ENCODE results near the gene SATB2.

Gene SATB2

GRCh38 chr2:199382091-199382490, 75.6 kb downstream of the SATB2 start:
- Histone ChIP-seq H3K4me3 (ENCODE audit: low read depth in 1 of 2, low read length in 2 of 2) (no peak overlapping the region), H3K36me3 (ENCODE audit: control insufficient read depth in 1 of 2, insufficient read depth in 2 of 2, low read length in 2 of 2) (no peaks in the 10 kb centered on the region), H3K27me3 (ENCODE audit: low read depth, low read length) (no peaks in the 10 kb centered on the region), H3K4me1 (ENCODE audit: control insufficient read depth in 1 of 2, insufficient read depth in 2 of 2, low read length in 2 of 2) (no peaks in the 10 kb centered on the region), H3K9me3 (ENCODE audit: control insufficient read depth in 1 of 2, low read length in 2 of 2) (no peaks in the 10 kb centered on the region), H3K27ac (ENCODE audit: low read length) (no peak overlapping the region)

GRCh38 chr2:199381531-199381930, 76.2 kb downstream of the SATB2 start:
- no peaks in the 10 kb centered on the region for H3K9me3 ChIP-seq (ENCODE audit: control insufficient read depth in 1 of 2, low read length in 2 of 2)
- H3K4me1 ChIP-seq (ENCODE audit: control insufficient read depth in 1 of 2, insufficient read depth in 2 of 2, low read length in 2 of 2), result no peaks in the 10 kb centered on the region
- H3K27ac ChIP-seq (ENCODE audit: low read length), result no peak overlapping the region
- no peaks in the 10 kb centered on the region for H3K27me3 ChIP-seq (ENCODE audit: low read depth, low read length)
- H3K4me3 ChIP-seq (ENCODE audit: low read depth in 1 of 2, low read length in 2 of 2), result no peak overlapping the region
- H3K36me3 ChIP-seq (ENCODE audit: control insufficient read depth in 1 of 2, insufficient read depth in 2 of 2, low read length in 2 of 2), result no peaks in the 10 kb centered on the region

GRCh38 chr2:199378948-199379650, 78.6 kb downstream of the SATB2 start:
- H3K36me3 ChIP-seq (ENCODE audit: control insufficient read depth in 1 of 2, insufficient read depth in 2 of 2, low read length in 2 of 2), result no peaks in the 10 kb centered on the region

GRCh38 chr2:199370150-199370780, 87.5 kb downstream of the SATB2 start:
- H3K4me3 ChIP-seq (ENCODE audit: low read depth in 1 of 2, low read length in 2 of 2), result no peak overlapping the region
- H3K4me1 ChIP-seq (ENCODE audit: control insufficient read depth in 1 of 2, insufficient read depth in 2 of 2, low read length in 2 of 2), result no peaks in the 10 kb centered on the region
- H3K9me3 ChIP-seq (ENCODE audit: control insufficient read depth in 1 of 2, low read length in 2 of 2), result no peaks in the 10 kb centered on the region
- no peaks in the 10 kb centered on the region for H3K36me3 ChIP-seq (ENCODE audit: control insufficient read depth in 1 of 2, insufficient read depth in 2 of 2, low read length in 2 of 2)
- H3K27me3 ChIP-seq (ENCODE audit: low read depth, low read length), result no peaks in the 10 kb centered on the region
- no peak overlapping the region for H3K27ac ChIP-seq (ENCODE audit: low read length)

More at GRCh38 chr2:199378948-199379650, 78.6 kb downstream of the SATB2 start:
- H3K9me3 ChIP-seq (ENCODE audit: control insufficient read depth in 1 of 2, low read length in 2 of 2), result no peaks in the 10 kb centered on the region
- no peaks in the 10 kb centered on the region for H3K4me1 ChIP-seq (ENCODE audit: control insufficient read depth in 1 of 2, insufficient read depth in 2 of 2, low read length in 2 of 2)
- no peak overlapping the region for H3K27ac ChIP-seq (ENCODE audit: low read length)
- no peak overlapping the region for H3K4me3 ChIP-seq (ENCODE audit: low read depth in 1 of 2, low read length in 2 of 2)
- H3K27me3 ChIP-seq (ENCODE audit: low read depth, low read length), result no peaks in the 10 kb centered on the region

- Histone ChIP-seq H3K4me3 (ENCODE audit: low read depth in 1 of 2, low read length in 2 of 2) (no peak overlapping the region), H3K9me3 (ENCODE audit: control insufficient read depth in 1 of 2, low read length in 2 of 2) (no peaks in the 10 kb centered on the region), H3K27me3 (ENCODE audit: low read depth, low read length) (no peaks in the 10 kb centered on the region), H3K4me1 (ENCODE audit: control insufficient read depth in 1 of 2, insufficient read depth in 2 of 2, low read length in 2 of 2) (no peaks in the 10 kb centered on the region), H3K27ac (ENCODE audit: low read length) (no peak overlapping the region), H3K36me3 (ENCODE audit: control insufficient read depth in 1 of 2, insufficient read depth in 2 of 2, low read length in 2 of 2) (no peaks in the 10 kb centered on the region)
Observed at GRCh38 chr2:199366406-199366805, 91.3 kb downstream of the SATB2 start.

GRCh38 chr2:199364153-199364552, 93.6 kb downstream of the SATB2 start:
- Histone ChIP-seq H3K27ac (ENCODE audit: low read length) (no peak overlapping the region), H3K4me1 (ENCODE audit: control insufficient read depth in 1 of 2, insufficient read depth in 2 of 2, low read length in 2 of 2) (no peaks in the 10 kb centered on the region), H3K36me3 (ENCODE audit: control insufficient read depth in 1 of 2, insufficient read depth in 2 of 2, low read length in 2 of 2) (no peaks in the 10 kb centered on the region), H3K4me3 (ENCODE audit: low read depth in 1 of 2, low read length in 2 of 2) (no peak overlapping the region), H3K27me3 (ENCODE audit: low read depth, low read length) (no peaks in the 10 kb centered on the region), H3K9me3 (ENCODE audit: control insufficient read depth in 1 of 2, low read length in 2 of 2) (no peaks in the 10 kb centered on the region)

- no peaks in the 10 kb centered on the region for H3K9me3 ChIP-seq (ENCODE audit: control insufficient read depth in 1 of 2, low read length in 2 of 2)
- H3K27ac ChIP-seq (ENCODE audit: low read length), result no peak overlapping the region
- H3K27me3 ChIP-seq (ENCODE audit: low read depth, low read length), result no peaks in the 10 kb centered on the region
- no peaks in the 10 kb centered on the region for H3K36me3 ChIP-seq (ENCODE audit: control insufficient read depth in 1 of 2, insufficient read depth in 2 of 2, low read length in 2 of 2)
- no peaks in the 10 kb centered on the region for H3K4me1 ChIP-seq (ENCODE audit: control insufficient read depth in 1 of 2, insufficient read depth in 2 of 2, low read length in 2 of 2)
- H3K4me3 ChIP-seq (ENCODE audit: low read depth in 1 of 2, low read length in 2 of 2), result no peak overlapping the region
Observed at GRCh38 chr2:199356412-199356811, 101.3 kb downstream of the SATB2 start.

GRCh38 chr2:199348871-199349270, 108.9 kb downstream of the SATB2 start:
- Histone ChIP-seq H3K27ac (ENCODE audit: low read length) (no peak overlapping the region), H3K9me3 (ENCODE audit: control insufficient read depth in 1 of 2, low read length in 2 of 2) (no peaks in the 10 kb centered on the region), H3K27me3 (ENCODE audit: low read depth, low read length) (no peaks in the 10 kb centered on the region), H3K4me1 (ENCODE audit: control insufficient read depth in 1 of 2, insufficient read depth in 2 of 2, low read length in 2 of 2) (no peaks in the 10 kb centered on the region), H3K36me3 (ENCODE audit: control insufficient read depth in 1 of 2, insufficient read depth in 2 of 2, low read length in 2 of 2) (peaks cover 0 to 4% of the 10 kb centered on the region in 2 donors), H3K4me3 (ENCODE audit: low read depth in 1 of 2, low read length in 2 of 2) (no peak overlapping the region)

GRCh38 chr2:199344012-199344411, 113.7 kb downstream of the SATB2 start:
- Histone ChIP-seq H3K36me3 (ENCODE audit: control insufficient read depth in 1 of 2, insufficient read depth in 2 of 2, low read length in 2 of 2) (peaks cover 0 to 4% of the 10 kb centered on the region in 2 donors), H3K9me3 (ENCODE audit: control insufficient read depth in 1 of 2, low read length in 2 of 2) (no peaks in the 10 kb centered on the region), H3K4me1 (ENCODE audit: control insufficient read depth in 1 of 2, insufficient read depth in 2 of 2, low read length in 2 of 2) (no peaks in the 10 kb centered on the region), H3K4me3 (ENCODE audit: low read depth in 1 of 2, low read length in 2 of 2) (no peak overlapping the region), H3K27ac (ENCODE audit: low read length) (no peak overlapping the region), H3K27me3 (ENCODE audit: low read depth, low read length) (no peaks in the 10 kb centered on the region)

GRCh38 chr2:199342334-199342733, 115.4 kb downstream of the SATB2 start:
- Histone ChIP-seq H3K27me3 (ENCODE audit: low read depth, low read length) (no peaks in the 10 kb centered on the region), H3K9me3 (ENCODE audit: control insufficient read depth in 1 of 2, low read length in 2 of 2) (no peaks in the 10 kb centered on the region), H3K4me1 (ENCODE audit: control insufficient read depth in 1 of 2, insufficient read depth in 2 of 2, low read length in 2 of 2) (no peaks in the 10 kb centered on the region)

GRCh38 chr2:199341123-199341522, 116.6 kb downstream of the SATB2 start:
- Histone ChIP-seq H3K4me1 (ENCODE audit: control insufficient read depth in 1 of 2, insufficient read depth in 2 of 2, low read length in 2 of 2) (no peaks in the 10 kb centered on the region), H3K27ac (ENCODE audit: low read length) (no peak overlapping the region), H3K27me3 (ENCODE audit: low read depth, low read length) (no peaks in the 10 kb centered on the region), H3K9me3 (ENCODE audit: control insufficient read depth in 1 of 2, low read length in 2 of 2) (no peaks in the 10 kb centered on the region), H3K36me3 (ENCODE audit: control insufficient read depth in 1 of 2, insufficient read depth in 2 of 2, low read length in 2 of 2) (no peaks in the 10 kb centered on the region), H3K4me3 (ENCODE audit: low read depth in 1 of 2, low read length in 2 of 2) (no peak overlapping the region)

More at GRCh38 chr2:199342334-199342733, 115.4 kb downstream of the SATB2 start:
- H3K27ac ChIP-seq (ENCODE audit: low read length), result no peak overlapping the region
- no peaks in the 10 kb centered on the region for H3K36me3 ChIP-seq (ENCODE audit: control insufficient read depth in 1 of 2, insufficient read depth in 2 of 2, low read length in 2 of 2)
- no peak overlapping the region for H3K4me3 ChIP-seq (ENCODE audit: low read depth in 1 of 2, low read length in 2 of 2)

Data from muscle layer of duodenum (tissue), 2 donors.